Left ventricle myocardium inferior (tissue), 1 donor: Measurements from ENCODE around the gene NCKAP1. TPM values are rescaled to one million over a fixed set of nuclear protein-coding genes. Genes with fewer than 3 reads are reported as not detected.
"Not testable (repeated sequence)": the region's sequence is repeated elsewhere in the genome, so short reads cannot be mapped to it uniquely, and the experiment has no call there.

Experiments
- DNase-seq: peaks from one replicate; pipeline ENCODE4 v3.0.0-alpha.2; 2020
- H3K27ac ChIP-seq: fragments of 200-600 bp; replicated peaks from 2 replicates; pipeline ENCODE4 v1.8.0; 2021
- H3K27me3 ChIP-seq: fragments of 200-600 bp; 2 replicates; pipeline ENCODE4 v1.8.0; 2021; ENCODE audit warnings: low read depth
- H3K36me3 ChIP-seq: fragments of 200-600 bp; 2 replicates; pipeline ENCODE4 v1.8.0; 2021
- H3K4me1 ChIP-seq: fragments of 200-600 bp; 2 replicates; pipeline ENCODE4 v1.8.0; 2021
- H3K4me3 ChIP-seq: fragments of 200-600 bp; 2 replicates; pipeline ENCODE4 v1.8.0; 2021; ENCODE audit warnings: mild to moderate bottlenecking, moderate library complexity
- H3K9me3 ChIP-seq: fragments of 200-600 bp; replicated peaks from 2 replicates; pipeline ENCODE4 v1.8.0; 2021
- intact Hi-C: fragments of 100-400 bp; cut with micrococcal nuclease; formaldehyde crosslinking; loops from one replicate; pipeline ENCODE4 v1.11.0; 2022
- total RNA-seq: library from RNA; stranded (reverse); fragmentation: NEBNext Ultra II Directional; extraction: Animal tissue kit (Norgen Biotek cat#: 25700); gene quantifications from one replicate; pipeline ENCODE4 v1.2.1, GENCODE V29; 2021
- TF ChIP-seq, protein P1 (sequence below): fragments of 200-600 bp; IDR thresholded peaks from 2 replicates; pipeline ENCODE4 v1.8.0; 2021; ENCODE audit warnings: antibody characterized with exemption, mild to moderate bottlenecking, borderline replicate concordance
- donor health status: DM: no; HTN: yes; CAD: no; lungs with severe emphysema.

Gene NCKAP1
- total RNA-seq, 1 donor from 2014 or later = 142 TPM

DNA sequence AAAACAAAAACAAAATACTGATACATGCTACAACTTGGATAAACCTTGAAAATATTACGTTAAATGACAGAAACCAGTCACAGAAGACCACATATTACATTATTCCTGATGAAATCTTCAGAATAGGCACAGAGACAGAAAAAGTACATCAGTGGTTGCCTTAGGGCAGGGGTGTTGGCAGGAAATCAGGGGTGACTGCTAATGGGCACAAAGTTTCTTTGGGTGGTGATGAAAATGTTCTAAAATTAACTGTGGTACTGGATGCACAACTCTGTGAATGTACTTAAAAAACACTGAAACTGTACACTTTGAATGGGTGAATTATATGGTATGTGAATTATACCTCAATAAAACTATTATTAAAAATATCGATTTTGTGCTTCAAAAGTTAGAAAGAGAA, 16.6 kb downstream of the NCKAP1 start:
- no peaks in the 10 kb centered on the region for H3K27me3 ChIP-seq
- H3K4me1 ChIP-seq = peaks cover 99% of the 10 kb centered on the region
- no peaks in the 10 kb centered on the region for H3K36me3 ChIP-seq
- DNase-seq = no peak
- peak overlapping the region; percentile 60 for H3K27ac ChIP-seq
- TF ChIP-seq, protein P1, sequence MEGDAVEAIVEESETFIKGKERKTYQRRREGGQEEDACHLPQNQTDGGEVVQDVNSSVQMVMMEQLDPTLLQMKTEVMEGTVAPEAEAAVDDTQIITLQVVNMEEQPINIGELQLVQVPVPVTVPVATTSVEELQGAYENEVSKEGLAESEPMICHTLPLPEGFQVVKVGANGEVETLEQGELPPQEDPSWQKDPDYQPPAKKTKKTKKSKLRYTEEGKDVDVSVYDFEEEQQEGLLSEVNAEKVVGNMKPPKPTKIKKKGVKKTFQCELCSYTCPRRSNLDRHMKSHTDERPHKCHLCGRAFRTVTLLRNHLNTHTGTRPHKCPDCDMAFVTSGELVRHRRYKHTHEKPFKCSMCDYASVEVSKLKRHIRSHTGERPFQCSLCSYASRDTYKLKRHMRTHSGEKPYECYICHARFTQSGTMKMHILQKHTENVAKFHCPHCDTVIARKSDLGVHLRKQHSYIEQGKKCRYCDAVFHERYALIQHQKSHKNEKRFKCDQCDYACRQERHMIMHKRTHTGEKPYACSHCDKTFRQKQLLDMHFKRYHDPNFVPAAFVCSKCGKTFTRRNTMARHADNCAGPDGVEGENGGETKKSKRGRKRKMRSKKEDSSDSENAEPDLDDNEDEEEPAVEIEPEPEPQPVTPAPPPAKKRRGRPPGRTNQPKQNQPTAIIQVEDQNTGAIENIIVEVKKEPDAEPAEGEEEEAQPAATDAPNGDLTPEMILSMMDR = no peak
- no peak overlapping the region for H3K4me3 ChIP-seq
- no peaks in the 10 kb centered on the region for H3K9me3 ChIP-seq
- intact Hi-C loops = no loop called here

DNA sequence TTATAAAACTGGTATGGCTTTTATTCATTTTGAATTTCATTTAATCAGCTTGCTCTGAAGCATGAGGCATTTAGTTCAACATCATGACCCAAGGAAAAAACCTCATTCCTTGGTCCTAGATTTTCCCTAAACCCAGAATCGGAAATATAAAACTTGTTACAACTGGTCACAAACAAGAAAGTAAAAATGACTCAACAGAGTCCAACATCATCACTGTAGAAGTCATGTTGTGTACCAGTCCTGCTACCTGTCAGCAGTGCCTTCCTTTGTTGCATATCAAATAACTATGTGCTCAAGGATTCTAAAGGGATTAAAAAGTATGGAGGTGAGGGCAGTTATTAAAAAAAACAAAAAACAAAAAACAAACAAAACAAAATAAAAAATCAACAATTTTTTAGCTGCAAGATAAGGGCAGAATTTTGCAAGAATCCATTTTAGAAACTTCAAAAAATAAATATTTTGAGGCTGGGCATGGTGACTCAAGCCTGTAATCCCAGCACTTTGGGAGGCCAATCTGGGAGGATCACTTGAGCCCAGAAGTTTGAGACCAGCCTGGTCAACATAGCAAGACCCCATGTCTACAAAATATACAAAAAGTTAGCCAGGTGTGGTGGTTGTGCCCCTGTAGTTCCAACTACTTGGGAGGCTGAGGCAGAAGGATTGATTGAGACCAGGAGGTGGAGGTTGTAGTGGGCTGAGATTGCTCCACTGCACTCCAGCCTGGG, 18.4 kb downstream of the NCKAP1 start:
- no peaks in the 10 kb centered on the region for H3K27me3 ChIP-seq
- H3K4me3 ChIP-seq = no peak overlapping the region
- intact Hi-C loops = no loop called here
- peaks cover 99% of the 10 kb centered on the region for H3K4me1 ChIP-seq
- no peak for DNase-seq
- H3K36me3 ChIP-seq = no peaks in the 10 kb centered on the region
- TF ChIP-seq, protein P1 = no peak
- peak overlapping the region; percentile 60 for H3K27ac ChIP-seq
- no peaks in the 10 kb centered on the region for H3K9me3 ChIP-seq

DNA sequence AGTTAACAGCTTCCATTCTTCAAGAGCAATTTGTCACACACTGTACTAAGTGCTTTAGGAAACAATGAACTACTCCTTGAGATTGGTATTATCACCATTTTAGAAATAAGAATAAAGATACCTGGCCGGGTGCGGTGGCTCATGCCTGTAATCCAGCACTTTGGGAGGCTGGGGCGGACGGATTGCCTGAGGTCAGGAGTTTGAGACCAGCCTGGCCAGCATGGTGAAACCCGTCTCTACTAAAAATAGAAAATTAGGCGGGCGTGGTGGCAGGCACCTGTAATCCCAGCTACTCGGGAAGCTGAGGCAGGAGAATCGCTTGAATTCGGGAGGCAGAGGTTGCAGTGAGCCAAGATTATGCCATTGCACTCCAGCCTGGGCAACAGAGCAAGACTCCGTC, 20.4 kb downstream of the NCKAP1 start:
- DNase-seq, intact Hi-C loops, H3K27ac ChIP-seq, H3K4me3 ChIP-seq, H3K36me3 ChIP-seq, H3K9me3 ChIP-seq, H3K27me3 ChIP-seq: not testable (repeated sequence)
- H3K4me1 ChIP-seq = peaks cover 99% of the 10 kb centered on the region

DNA sequence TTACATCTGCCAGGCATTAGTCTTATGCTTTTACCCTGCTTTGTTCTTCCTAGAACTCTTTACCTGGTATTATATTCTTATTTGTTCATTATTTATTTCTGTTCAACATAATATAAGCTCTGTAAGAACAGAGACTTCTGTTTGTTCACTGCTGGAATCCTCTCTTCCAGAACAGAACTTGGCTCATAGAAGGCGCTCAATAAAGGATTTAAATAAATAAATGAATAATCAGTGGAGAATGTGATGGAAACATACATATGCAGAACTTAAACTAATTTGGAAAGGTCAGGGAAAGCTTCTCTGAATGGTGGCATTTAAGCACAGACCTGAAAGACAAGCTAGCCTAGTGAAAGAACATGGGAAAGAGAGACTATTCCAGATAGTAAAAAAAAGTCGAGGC, 24.3 kb downstream of the NCKAP1 start:
- Histone ChIP-seq H3K27ac (no peak overlapping the region), H3K27me3 (no peaks in the 10 kb centered on the region), H3K4me3 (no peak overlapping the region), H3K9me3 (no peaks in the 10 kb centered on the region), H3K4me1 (peaks cover 95% of the 10 kb centered on the region), H3K36me3 (no peaks in the 10 kb centered on the region)
- TF ChIP-seq, protein P1 = no peak
- intact Hi-C loops = no loop called here
- no peak for DNase-seq

DNA sequence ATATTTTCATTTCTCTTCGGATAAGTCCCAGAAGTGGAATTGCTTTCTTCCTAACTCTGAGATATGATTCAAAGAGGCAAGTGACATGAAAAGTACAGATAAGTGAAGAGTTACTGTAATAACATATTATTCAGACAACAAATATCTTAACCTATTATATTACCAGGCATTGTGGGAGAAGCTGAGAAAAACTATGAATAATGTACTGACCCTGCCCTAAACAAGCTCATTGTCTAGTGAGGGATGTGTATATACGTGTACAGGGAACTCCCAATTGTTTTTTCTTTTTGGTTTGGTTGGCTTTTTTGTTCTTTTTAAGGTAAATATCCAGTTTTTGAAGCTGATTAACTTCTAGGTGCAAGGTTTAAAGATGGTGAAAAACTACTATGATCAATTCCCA, 26.5 kb downstream of the NCKAP1 start:
- Histone ChIP-seq H3K27ac (peak overlapping the region; percentile 1), H3K36me3 (no peaks in the 10 kb centered on the region), H3K4me3 (no peak overlapping the region), H3K9me3 (no peaks in the 10 kb centered on the region), H3K4me1 (peaks cover 86% of the 10 kb centered on the region), H3K27me3 (no peaks in the 10 kb centered on the region)
- no peak for DNase-seq
- TF ChIP-seq, protein P1 = no peak
- intact Hi-C loops = no loop called here

DNA sequence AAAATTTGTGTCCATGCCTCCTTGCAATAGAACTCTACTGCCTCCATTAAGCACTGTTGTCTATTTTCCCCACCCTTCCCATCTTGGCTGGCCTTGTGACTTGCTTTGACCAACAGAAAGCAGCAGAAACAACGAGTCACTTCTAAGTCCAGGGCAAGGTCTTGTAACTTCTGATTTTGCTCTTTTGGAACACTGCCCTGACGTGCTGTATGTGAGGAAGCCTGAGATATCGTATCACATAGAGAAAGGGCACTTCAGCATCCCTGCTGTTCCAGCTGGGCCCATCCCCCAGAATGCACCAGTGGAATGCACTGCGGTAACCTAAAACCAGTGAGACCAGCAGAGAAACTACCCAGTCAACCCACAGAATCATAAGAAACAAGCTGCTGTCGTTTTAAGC, 28.1 kb downstream of the NCKAP1 start:
- peak; percentile 29 for DNase-seq
- H3K4me3 ChIP-seq = peak overlapping the region; percentile 5
- intact Hi-C loops = no loop called here
- no peaks in the 10 kb centered on the region for H3K36me3 ChIP-seq
- peak overlapping the region; percentile 32 for H3K27ac ChIP-seq
- H3K27me3 ChIP-seq = no peaks in the 10 kb centered on the region
- H3K4me1 ChIP-seq = peaks cover 86% of the 10 kb centered on the region
- H3K9me3 ChIP-seq = no peaks in the 10 kb centered on the region
- TF ChIP-seq, protein P1 = no peak
